IPS DF 6.9 (cell line): ENCODE measurements around the gene HECW1.

Experiments
- DNase-seq: peaks from one replicate; pipeline ENCODE4 v3.0.0-alpha.2; 2013; ENCODE audit warnings: low read depth, low spot score
- H3K27ac ChIP-seq: one replicate; pipeline ENCODE4 v1.5.1; 2013; ENCODE audit warnings: low read length, control low read depth
- H3K27me3 ChIP-seq: 2 replicates; pipeline ENCODE4 v1.6.1; 2013; ENCODE audit warnings: mild to moderate bottlenecking, low read length; ENCODE audit not compliant: control insufficient read depth, insufficient read depth
- H3K36me3 ChIP-seq: 2 replicates; pipeline ENCODE4 v1.6.1; 2013; ENCODE audit warnings: low read length; ENCODE audit not compliant: control insufficient read depth, insufficient read depth
- H3K4me1 ChIP-seq: 2 replicates; pipeline ENCODE4 v1.6.1; 2013; ENCODE audit warnings: low read length; ENCODE audit not compliant: control insufficient read depth, insufficient read depth
- H3K4me3 ChIP-seq: 2 replicates; pipeline ENCODE4 v1.5.1; 2013; ENCODE audit warnings: mild to moderate bottlenecking, low read length
- H3K9me3 ChIP-seq: 2 replicates; pipeline ENCODE4 v1.6.1; 2013; ENCODE audit warnings: low read length, inconsistent platforms; ENCODE audit not compliant: control insufficient read depth, insufficient read depth
- WGBS: extraction: QIAGEN DNeasy Blood & Tissue Kit; methylation state at CpG from one replicate; pipeline ENCODE4 v1.1.7; 2013; ENCODE audit warnings: mixed read lengths, missing lambda C conversion rate; ENCODE audit not compliant: insufficient read length, insufficient coverage; 5-methylcytosine and 5-hydroxymethylcytosine counted together

HECW1 gene

DNA sequence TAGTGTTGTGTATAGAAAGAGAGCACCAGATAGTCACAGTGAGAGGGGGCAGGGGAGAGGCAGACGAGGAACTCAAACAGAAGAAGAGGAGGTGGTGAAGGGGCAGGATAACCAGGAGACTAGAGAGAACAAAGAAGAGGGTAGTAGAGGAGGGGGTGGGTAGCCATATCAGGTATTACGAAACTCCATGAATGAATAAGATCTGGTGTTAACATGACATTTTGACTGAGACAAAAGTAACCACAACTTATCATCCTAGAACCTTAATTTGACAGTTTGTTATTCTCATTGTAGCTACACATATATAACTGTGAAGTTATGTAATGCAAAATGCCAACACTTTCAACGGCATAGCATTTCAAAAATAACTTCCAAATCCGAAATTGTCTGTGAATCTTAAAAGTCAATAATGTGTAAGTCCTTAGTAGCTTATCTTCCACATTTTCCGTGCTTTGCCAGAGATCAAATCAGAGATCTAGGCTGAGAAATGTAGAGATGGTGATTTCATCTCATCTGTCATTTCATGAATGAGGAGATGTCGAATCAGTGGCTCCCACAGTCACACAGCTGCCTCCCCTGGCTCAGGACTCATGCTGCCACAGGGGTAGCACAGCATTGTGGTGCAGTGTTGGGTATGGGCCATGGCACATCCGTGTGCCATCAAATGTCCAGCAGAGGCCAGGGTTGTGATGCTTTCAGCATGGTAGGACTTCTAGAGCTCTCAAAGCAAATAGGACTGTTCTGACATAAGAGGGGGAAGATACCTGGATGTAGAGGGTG is 202.1 kb downstream of the HECW1 start:
- Histone ChIP-seq H3K9me3 (no peaks in the 10 kb centered on the region), H3K36me3 (no peaks in the 10 kb centered on the region), H3K27me3 (no peaks in the 10 kb centered on the region), H3K4me1 (peaks cover 3% of the 10 kb centered on the region), H3K4me3 (no peak overlapping the region), H3K27ac (no peak overlapping the region)
- no CpG with 5 or more reads among the region's 7 CpGs for WGBS
- no peak for DNase-seq

DNA sequence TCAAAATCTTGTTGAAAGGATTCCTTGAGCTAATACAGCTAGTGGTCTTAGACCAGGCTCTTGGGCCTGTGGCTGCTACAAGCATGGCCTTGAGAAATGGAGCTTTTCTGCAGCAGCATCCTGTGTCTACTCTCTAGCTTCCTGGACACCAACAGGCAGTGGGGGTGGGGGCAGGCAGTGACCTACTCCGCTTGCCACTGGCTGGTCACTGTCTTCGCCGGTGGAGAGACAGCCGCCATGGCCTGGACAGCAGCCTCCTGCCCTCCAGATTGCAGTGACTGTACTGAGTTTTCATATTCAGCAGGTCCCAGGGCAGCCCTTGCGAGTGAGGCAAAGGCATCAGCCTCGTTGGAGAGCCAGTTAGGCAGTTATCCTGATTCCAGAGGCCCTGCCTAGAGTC is 204.6 kb downstream of the HECW1 start:
- Histone ChIP-seq H3K36me3 (no peaks in the 10 kb centered on the region), H3K4me3 (no peak overlapping the region), H3K27me3 (no peaks in the 10 kb centered on the region), H3K27ac (no peak overlapping the region), H3K9me3 (no peaks in the 10 kb centered on the region), H3K4me1 (peaks cover 3% of the 10 kb centered on the region)
- DNase-seq = no peak
- WGBS = no CpG with 5 or more reads among the region's 6 CpGs

DNA sequence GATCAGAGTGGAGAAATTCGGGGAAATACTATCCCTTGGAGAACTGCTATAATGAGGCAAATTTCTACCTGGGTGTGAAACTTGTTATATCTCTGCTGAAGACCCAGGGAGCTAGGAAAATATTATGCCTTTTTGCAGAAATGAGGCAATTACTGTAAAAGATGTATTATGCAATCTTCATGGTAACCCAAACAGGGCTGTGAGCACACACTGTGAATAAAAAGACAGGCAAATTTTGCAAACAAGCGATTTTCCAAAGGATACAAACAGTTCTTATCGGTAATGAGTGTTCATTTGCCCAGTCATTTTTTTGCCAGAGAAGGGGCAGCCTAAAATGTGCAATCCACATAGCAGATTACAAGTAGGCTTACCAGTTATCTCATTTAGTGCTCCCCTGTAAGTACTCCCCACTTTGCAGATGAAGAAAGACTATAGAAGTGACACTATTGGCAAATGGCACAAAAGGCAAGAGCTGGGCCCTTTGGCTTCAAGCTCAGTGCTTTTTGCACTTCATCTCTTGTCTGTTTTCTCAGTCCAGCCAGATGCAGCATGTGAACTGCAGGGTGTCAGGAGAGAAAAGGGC is 205.8 kb downstream of the HECW1 start:
- Histone ChIP-seq H3K27ac (no peak overlapping the region), H3K9me3 (no peaks in the 10 kb centered on the region), H3K4me1 (peaks cover 3% of the 10 kb centered on the region), H3K4me3 (no peak overlapping the region), H3K27me3 (no peaks in the 10 kb centered on the region), H3K36me3 (no peaks in the 10 kb centered on the region)
- no peak for DNase-seq
- WGBS = no CpG with 5 or more reads among the region's 3 CpGs

- no peaks in the 10 kb centered on the region for H3K27me3 ChIP-seq
Observed at GRCh38 chr7:43325595-43325994, 213.1 kb downstream of the HECW1 start.

DNA sequence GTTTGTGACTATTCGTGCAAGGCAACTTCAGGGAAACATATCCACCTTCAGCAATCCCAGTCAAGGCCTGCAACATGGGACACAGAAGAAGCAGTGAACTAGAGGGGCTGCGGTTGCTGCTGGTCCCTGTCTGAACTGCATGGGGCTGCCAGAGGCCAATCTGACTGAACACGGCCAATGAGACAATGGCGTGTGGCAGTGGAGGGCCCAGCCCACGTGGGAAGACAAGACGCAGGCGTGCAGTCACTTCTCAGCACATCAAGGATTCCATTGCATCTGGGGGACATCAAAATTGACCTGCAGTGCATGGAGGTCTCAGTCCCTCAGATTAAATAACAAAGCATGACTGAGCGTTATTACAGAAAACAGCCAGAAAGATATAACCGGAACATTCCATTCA is 215.9 kb downstream of the HECW1 start:
- WGBS = no CpG with 5 or more reads among the region's 9 CpGs
- H3K27me3 ChIP-seq = no peaks in the 10 kb centered on the region
- no peaks in the 10 kb centered on the region for H3K36me3 ChIP-seq
- no peak for DNase-seq
- no peaks in the 10 kb centered on the region for H3K9me3 ChIP-seq
- H3K4me1 ChIP-seq = no peaks in the 10 kb centered on the region
- no peak overlapping the region for H3K27ac ChIP-seq
- no peak overlapping the region for H3K4me3 ChIP-seq

More at GRCh38 chr7:43325595-43325994, 213.1 kb downstream of the HECW1 start:
- no peak overlapping the region for H3K4me3 ChIP-seq
- no CpG with 5 or more reads among the region's 14 CpGs for WGBS
- H3K36me3 ChIP-seq = no peaks in the 10 kb centered on the region
- DNase-seq = no peak
- no peak overlapping the region for H3K27ac ChIP-seq
- no peaks in the 10 kb centered on the region for H3K9me3 ChIP-seq
- no peaks in the 10 kb centered on the region for H3K4me1 ChIP-seq

- Histone ChIP-seq H3K36me3 (no peaks in the 10 kb centered on the region), H3K27ac (no peak overlapping the region), H3K4me1 (no peaks in the 10 kb centered on the region), H3K4me3 (no peak overlapping the region), H3K9me3 (no peaks in the 10 kb centered on the region), H3K27me3 (no peaks in the 10 kb centered on the region)
- no peak for DNase-seq
- no CpG with 5 or more reads among the region's 6 CpGs for WGBS
Observed at GRCh38 chr7:43328785-43329380, 216.4 kb downstream of the HECW1 start.

DNA sequence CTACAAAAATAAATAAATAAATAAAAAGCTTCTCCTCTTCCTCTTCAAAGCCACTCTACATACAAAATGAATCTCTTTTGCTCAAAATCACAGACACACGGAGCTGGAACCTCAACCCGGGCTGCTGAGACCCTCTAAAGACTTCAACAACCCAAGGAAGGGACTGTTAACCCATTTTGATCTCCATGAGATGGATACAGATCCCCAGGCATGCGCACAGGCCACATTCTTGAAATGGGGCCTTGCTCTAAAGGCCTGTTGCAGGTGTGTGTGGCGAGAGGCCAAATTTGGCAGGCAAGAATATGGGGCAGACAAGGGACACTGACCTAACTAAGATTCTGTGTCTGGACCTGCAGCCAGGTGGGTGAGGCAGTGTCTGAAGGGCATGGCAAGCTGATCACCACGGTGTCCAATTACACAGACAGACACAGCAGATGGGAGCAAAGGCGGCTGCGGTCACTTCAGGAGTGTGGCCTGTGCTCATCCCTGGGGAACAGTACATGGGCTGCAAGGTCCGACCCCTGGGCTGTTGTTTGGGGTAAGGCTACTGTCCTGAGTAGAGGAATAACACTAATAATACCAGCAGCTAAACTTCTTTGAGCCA is 219.8 kb downstream of the HECW1 start:
- no peaks in the 10 kb centered on the region for H3K36me3 ChIP-seq
- no peak for DNase-seq
- no peaks in the 10 kb centered on the region for H3K9me3 ChIP-seq
- H3K27ac ChIP-seq = no peak overlapping the region
- no CpG with 5 or more reads among the region's 8 CpGs for WGBS
- H3K4me3 ChIP-seq = no peak overlapping the region
- no peaks in the 10 kb centered on the region for H3K27me3 ChIP-seq
- no peaks in the 10 kb centered on the region for H3K4me1 ChIP-seq

DNA sequence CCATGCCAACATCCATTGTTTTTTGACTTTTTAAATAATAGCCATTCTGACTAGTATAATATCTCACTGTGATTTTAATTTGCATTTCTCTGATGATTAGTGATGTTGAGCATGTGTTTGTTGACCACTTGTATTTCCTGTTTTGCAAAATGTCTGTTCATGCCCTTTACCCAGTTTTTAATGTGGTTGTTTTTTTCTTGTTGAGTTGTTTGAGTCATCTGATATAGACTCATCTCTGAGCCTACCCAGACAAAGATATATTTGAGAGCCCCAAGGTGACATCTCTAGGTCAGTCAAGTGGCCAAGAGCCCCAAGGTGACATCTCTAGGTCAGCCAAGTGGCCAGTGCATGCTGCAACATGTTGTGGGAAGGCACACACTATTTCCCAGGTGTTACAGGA is 224.7 kb downstream of the HECW1 start:
- no peaks in the 10 kb centered on the region for H3K27me3 ChIP-seq
- no peaks in the 10 kb centered on the region for H3K4me1 ChIP-seq
- H3K27ac ChIP-seq = no peak overlapping the region
- H3K4me3 ChIP-seq = no peak overlapping the region
- no peak for DNase-seq
- H3K36me3 ChIP-seq = no peaks in the 10 kb centered on the region
- no peaks in the 10 kb centered on the region for H3K9me3 ChIP-seq

- Histone ChIP-seq H3K9me3 (no peaks in the 10 kb centered on the region), H3K4me1 (no peaks in the 10 kb centered on the region), H3K36me3 (no peaks in the 10 kb centered on the region), H3K27me3 (no peaks in the 10 kb centered on the region), H3K27ac (no peak overlapping the region), H3K4me3 (no peak overlapping the region)
- WGBS = no CpG with 5 or more reads among the region's 1 CpG
- no peak for DNase-seq
Observed at GRCh38 chr7:43337811-43338210, 225.4 kb downstream of the HECW1 start.

GRCh38 chr7:43341132-43341531 is 228.7 kb downstream of the HECW1 start:
- H3K9me3 ChIP-seq = no peaks in the 10 kb centered on the region
- H3K27me3 ChIP-seq = no peaks in the 10 kb centered on the region
- DNase-seq = no peak
- H3K27ac ChIP-seq = no peak overlapping the region
- H3K4me1 ChIP-seq = no peaks in the 10 kb centered on the region
- no peaks in the 10 kb centered on the region for H3K36me3 ChIP-seq
- no peak overlapping the region for H3K4me3 ChIP-seq
- no CpG with 5 or more reads among the region's 2 CpGs for WGBS
